Hematopoietic multipotent progenitor cell treated with erythropoietin and hydrocortisone succinate and interleukin-3 and kit ligand, for 4 days (in vitro differentiated cells): ENCODE data around the gene DLX3.

Experiments
- DNase-seq: peaks from one replicate; pipeline ENCODE4 v3.0.0-alpha.2; 2015

Gene DLX3

GRCh38 chr17:49952209-49952911, 42.7 kb downstream of the DLX3 start:
- DNase-seq: peak; percentile 85

- no peak for DNase-seq
Measured at GRCh38 chr17:49951362-49952082, 43.5 kb downstream of the DLX3 start.

GRCh38 chr17:49949634-49950033, 45.4 kb downstream of the DLX3 start:
- no peak for DNase-seq

GRCh38 chr17:49946964-49947584, 48.0 kb downstream of the DLX3 start:
- no peak for DNase-seq

- no peak for DNase-seq
Measured at GRCh38 chr17:49946208-49946607, 48.8 kb downstream of the DLX3 start.

- no peak for DNase-seq
Measured at GRCh38 chr17:49944273-49944870, 50.7 kb downstream of the DLX3 start.

- no peak for DNase-seq
Measured at GRCh38 chr17:49942947-49943346, 52.1 kb downstream of the DLX3 start.

- DNase-seq: no peak
Measured at GRCh38 chr17:49941427-49941826, 53.6 kb downstream of the DLX3 start.
